ENCODE results near the gene GALNT6.

- TF ChIP-seq TAF1 (IDR thresholded peaks at IDR 0.05; ENCODE audit: borderline replicate concordance, low read depth, low read length): no peak
- TF ChIP-seq POLR2A (IDR thresholded peaks at IDR 0.05; ENCODE audit: low read depth, low read length): no peak
- TF ChIP-seq POLR2AphosphoS5 (IDR thresholded peaks at IDR 0.05; ENCODE audit: low read depth, low read length): no peak
Observed at GRCh38 chr12:51430196-51430895, 39.1 kb upstream of the GALNT6 start.

Measured in GM12892 (cell line).